ENCODE results near the gene PRELP.

PRELP gene

DNA sequence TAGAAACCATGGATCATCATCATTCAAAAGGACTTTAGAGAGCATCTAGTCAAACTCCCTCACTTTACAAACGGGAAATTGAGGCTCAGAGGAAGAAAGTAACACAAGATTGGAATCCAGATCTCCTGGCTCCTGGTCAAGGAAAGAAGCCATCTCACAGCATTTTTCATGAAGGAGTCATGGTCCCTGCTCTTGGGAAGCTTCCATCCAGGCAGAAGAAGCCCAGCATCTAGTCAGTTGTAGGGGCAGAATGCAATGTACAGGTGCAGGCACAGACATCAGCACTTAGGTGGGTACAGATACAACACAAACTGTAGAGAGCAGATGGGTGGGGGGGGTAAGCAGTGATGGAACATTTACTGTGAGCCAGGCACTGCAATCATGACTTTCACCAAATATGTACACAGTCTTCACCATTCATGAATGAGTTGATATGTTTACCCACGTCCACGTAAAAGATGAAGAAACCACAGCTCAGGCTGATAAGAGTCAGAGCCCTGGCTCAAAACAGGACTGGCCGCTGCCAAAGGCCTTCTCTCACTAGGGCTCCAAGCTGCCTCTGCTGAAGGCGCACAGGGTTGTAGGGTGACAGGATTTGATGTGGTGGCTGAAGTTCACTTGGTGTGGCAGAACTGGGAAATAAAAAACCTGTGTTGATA is 62.3 kb downstream of the PRELP start:
- Histone ChIP-seq H3K27ac (ENCODE audit: extremely low read depth, low read depth, low read length) (no peak overlapping the region), H3K4me1 (ENCODE audit: control insufficient read depth, insufficient read depth, low read length) (0 out of 2 replicates have a peak, but pooled peaks cover 4% of the 10 kb centered on the region), H3K9me3 (ENCODE audit: control insufficient read depth, insufficient read depth, low read depth, low read length) (no peaks in the 10 kb centered on the region), H3K4me3 (ENCODE audit: low read depth, low read length) (no peak overlapping the region), H3K36me3 (ENCODE audit: control insufficient read depth in 2 of 2, insufficient read depth in 1 of 2, low read length in 2 of 2) (no peaks in the 10 kb centered on the region)
- ChIA-PET POLR2A (no interaction called here), CTCF (interaction anchor here (1.2 to 1.4 kb wide), 2 partner anchors 13 to 267 kb away, joined by 3 to 4 read pairs; no protein-coding TSS in a partner anchor)
- no peak for TF ChIP-seq ZNF596 (tag by site-specific recombination; IDR thresholded peaks at IDR 0.05)
- TF ChIP-seq, protein P1, sequence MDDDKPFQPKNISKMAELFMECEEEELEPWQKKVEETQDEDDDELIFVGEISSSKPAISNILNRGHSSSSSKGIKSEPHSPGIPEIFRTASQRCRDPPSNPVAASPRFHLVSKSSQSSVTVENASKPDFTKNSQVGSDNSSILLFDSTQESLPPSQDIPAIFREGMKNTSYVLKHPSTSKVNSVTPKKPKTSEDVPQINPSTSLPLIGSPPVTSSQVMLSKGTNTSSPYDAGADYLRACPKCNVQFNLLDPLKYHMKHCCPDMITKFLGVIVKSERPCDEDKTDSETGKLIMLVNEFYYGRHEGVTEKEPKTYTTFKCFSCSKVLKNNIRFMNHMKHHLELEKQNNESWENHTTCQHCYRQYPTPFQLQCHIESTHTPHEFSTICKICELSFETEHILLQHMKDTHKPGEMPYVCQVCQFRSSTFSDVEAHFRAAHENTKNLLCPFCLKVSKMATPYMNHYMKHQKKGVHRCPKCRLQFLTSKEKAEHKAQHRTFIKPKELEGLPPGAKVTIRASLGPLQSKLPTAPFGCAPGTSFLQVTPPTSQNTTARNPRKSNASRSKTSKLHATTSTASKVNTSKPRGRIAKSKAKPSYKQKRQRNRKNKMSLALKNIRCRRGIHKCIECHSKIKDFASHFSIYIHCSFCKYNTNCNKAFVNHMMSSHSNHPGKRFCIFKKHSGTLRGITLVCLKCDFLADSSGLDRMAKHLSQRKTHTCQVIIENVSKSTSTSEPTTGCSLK (tag by site-specific recombination; IDR thresholded peaks at IDR 0.05), result no peak
- TF ChIP-seq ZNF350 (tag by site-specific recombination; IDR thresholded peaks at IDR 0.05), result no peak
- TF ChIP-seq ZNF248 (tag by site-specific recombination; IDR thresholded peaks at IDR 0.05), result no peak

DNA sequence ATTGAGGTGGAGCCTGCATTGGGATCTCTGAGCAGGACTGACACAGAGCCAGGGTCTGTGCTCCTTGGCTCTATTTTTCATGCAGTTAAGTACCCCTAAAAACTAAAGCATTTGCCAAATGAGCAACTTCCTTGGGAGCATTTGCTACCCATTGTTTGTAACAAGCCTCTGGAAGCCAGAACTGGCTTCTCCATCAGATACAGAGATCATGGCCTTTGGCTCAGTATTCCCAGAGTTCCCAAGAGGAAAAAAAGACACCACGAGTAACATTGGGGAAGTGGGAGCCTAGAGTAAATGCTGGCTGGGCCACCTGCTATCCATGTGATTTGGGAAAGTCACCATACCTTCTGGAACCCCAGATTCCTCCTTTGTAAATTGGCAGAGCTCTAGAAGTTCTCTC is 63.1 kb downstream of the PRELP start:
- Histone ChIP-seq H3K27ac (ENCODE audit: extremely low read depth, low read depth, low read length) (no peak overlapping the region), H3K9me3 (ENCODE audit: control insufficient read depth, insufficient read depth, low read depth, low read length) (no peaks in the 10 kb centered on the region), H3K4me3 (ENCODE audit: low read depth, low read length) (no peak overlapping the region), H3K36me3 (ENCODE audit: control insufficient read depth in 2 of 2, insufficient read depth in 1 of 2, low read length in 2 of 2) (no peaks in the 10 kb centered on the region), H3K4me1 (ENCODE audit: control insufficient read depth, insufficient read depth, low read length) (0 out of 2 replicates have a peak, but pooled peaks cover 4% of the 10 kb centered on the region)
- CTCF ChIA-PET, result interaction anchor here (1.2 kb wide), 1 partner anchor 268 kb away, joined by 4 read pairs; no protein-coding TSS in a partner anchor
- POLR2A ChIA-PET, result no interaction called here
- TF ChIP-seq, protein P2, sequence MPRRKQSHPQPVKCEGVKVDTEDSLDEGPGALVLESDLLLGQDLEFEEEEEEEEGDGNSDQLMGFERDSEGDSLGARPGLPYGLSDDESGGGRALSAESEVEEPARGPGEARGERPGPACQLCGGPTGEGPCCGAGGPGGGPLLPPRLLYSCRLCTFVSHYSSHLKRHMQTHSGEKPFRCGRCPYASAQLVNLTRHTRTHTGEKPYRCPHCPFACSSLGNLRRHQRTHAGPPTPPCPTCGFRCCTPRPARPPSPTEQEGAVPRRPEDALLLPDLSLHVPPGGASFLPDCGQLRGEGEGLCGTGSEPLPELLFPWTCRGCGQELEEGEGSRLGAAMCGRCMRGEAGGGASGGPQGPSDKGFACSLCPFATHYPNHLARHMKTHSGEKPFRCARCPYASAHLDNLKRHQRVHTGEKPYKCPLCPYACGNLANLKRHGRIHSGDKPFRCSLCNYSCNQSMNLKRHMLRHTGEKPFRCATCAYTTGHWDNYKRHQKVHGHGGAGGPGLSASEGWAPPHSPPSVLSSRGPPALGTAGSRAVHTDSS (tag by site-specific recombination; IDR thresholded peaks at IDR 0.05), result no peak
- no peak for TF ChIP-seq ZNF10 (tag by site-specific recombination; IDR thresholded peaks at IDR 0.05)

DNA sequence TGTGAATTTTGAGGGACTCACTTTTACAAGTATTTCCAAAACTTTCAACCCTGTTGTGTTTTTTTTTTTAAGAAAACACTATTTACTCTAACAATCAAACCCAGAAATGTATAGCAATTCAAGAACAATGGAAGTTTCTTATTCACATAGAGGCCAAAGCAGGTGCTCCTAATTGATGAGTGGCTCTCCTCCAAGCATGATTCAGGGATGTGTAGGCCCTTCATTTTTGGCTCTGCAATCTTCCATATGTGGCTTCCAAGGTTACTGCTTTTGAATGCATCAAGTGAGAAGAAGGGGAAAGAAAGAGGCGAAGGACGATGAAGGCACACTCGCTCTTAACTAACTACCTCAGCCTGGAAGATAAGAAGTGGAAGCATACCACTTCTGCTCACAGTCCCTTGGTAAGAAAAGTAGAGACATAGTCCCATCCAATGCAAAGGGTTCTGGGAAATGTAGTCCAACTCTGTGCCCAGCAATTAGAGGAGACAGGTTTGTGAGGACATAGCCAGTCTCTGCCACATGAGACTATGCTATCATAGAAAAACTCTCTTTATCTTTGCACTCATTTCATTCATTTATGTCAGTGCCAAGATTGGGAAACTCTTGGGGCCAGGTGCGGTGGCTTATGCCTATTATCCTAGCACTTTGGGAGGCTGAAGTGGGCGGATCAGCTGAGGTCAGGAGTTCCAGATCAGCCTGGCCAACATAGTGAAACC is 64.4 kb downstream of the PRELP start:
- H3K4me3 ChIP-seq (ENCODE audit: low read depth, low read length), result no peak overlapping the region
- POLR2A ChIA-PET, result interaction anchor here (0.7 kb wide), 1 partner anchor 105 kb away, joined by 3 read pairs; no protein-coding TSS in a partner anchor
- TF ChIP-seq ZNF10 (tag by site-specific recombination; IDR thresholded peaks at IDR 0.05), result no peak
- peak; percentile 89 for TF ChIP-seq ZBTB17 (tag by site-specific recombination; IDR thresholded peaks at IDR 0.05)
- TF ChIP-seq, protein P3, sequence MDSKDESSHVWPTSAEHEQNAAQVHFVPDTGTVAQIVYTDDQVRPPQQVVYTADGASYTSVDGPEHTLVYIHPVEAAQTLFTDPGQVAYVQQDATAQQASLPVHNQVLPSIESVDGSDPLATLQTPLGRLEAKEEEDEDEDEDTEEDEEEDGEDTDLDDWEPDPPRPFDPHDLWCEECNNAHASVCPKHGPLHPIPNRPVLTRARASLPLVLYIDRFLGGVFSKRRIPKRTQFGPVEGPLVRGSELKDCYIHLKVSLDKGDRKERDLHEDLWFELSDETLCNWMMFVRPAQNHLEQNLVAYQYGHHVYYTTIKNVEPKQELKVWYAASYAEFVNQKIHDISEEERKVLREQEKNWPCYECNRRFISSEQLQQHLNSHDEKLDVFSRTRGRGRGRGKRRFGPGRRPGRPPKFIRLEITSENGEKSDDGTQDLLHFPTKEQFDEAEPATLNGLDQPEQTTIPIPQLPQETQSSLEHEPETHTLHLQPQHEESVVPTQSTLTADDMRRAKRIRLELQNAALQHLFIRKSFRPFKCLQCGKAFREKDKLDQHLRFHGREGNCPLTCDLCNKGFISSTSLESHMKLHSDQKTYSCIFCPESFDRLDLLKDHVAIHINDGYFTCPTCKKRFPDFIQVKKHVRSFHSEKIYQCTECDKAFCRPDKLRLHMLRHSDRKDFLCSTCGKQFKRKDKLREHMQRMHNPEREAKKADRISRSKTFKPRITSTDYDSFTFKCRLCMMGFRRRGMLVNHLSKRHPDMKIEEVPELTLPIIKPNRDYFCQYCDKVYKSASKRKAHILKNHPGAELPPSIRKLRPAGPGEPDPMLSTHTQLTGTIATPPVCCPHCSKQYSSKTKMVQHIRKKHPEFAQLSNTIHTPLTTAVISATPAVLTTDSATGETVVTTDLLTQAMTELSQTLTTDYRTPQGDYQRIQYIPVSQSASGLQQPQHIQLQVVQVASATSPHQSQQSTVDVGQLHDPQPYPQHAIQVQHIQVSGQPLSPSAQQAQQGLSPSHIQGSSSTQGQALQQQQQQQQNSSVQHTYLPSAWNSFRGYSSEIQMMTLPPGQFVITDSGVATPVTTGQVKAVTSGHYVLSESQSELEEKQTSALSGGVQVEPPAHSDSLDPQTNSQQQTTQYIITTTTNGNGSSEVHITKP (tag by site-specific recombination; IDR thresholded peaks at IDR 0.05), result peak; percentile 88
- peak; percentile 37; the same call in 1 of the 2 replicates for TF ChIP-seq ZNF335 (tag by site-specific recombination; conservative IDR thresholded peaks at IDR 0.05)
- TF ChIP-seq ZBTB48 (tag by site-specific recombination; IDR thresholded peaks at IDR 0.05), result peak; percentile 36; the same call in 1 of the 2 replicates
- no peaks in the 10 kb centered on the region for H3K9me3 ChIP-seq (ENCODE audit: control insufficient read depth, insufficient read depth, low read depth, low read length)
- 0 out of 2 replicates have a peak, but pooled peaks cover 4% of the 10 kb centered on the region for H3K4me1 ChIP-seq (ENCODE audit: control insufficient read depth, insufficient read depth, low read length)
- CTCF ChIA-PET, result no interaction called here
- no peak overlapping the region for H3K27ac ChIP-seq (ENCODE audit: extremely low read depth, low read depth, low read length)
- H3K36me3 ChIP-seq (ENCODE audit: control insufficient read depth in 2 of 2, insufficient read depth in 1 of 2, low read length in 2 of 2), result no peaks in the 10 kb centered on the region
